PC-3 (cell line): Measurements from ENCODE around the gene SERGEF. TPM values are rescaled to one million over a fixed set of nuclear protein-coding genes. Genes with fewer than 3 reads are reported as not detected.

Experiments
- ATAC-seq: fragments of 200-7000 bp; cut with Tn5 transposase; 2 replicates; pipeline ENCODE4 v1.9.1; 2020; ENCODE audit warnings: mild to moderate bottlenecking, moderate library complexity
- BruUV-seq: library from RNA; stranded (reverse); fragments of 400-500 nt; replicated peaks from 2 replicates; lab custom pipeline; 2021; lab: Mats Ljungman, UMichigan
- CTCF ChIA-PET: fragments of 300-600 bp; sonication (Branson Sonifier 250); formaldehyde crosslinking; loops from one replicate; lab custom pipeline; 2022; ENCODE audit warnings: antibody characterized with exemption; lab: Charles Lee
- POLR2A ChIA-PET: fragments of 300-600 bp; sonication (Branson Sonifier 250); formaldehyde crosslinking; loops from one replicate; lab custom pipeline; 2022; ENCODE audit warnings: antibody characterized with exemption; ENCODE audit not compliant: unreplicated experiment; lab: Charles Lee
- DNase-seq: peaks from one replicate; pipeline ENCODE4 v3.0.0-alpha.2; 2015
- H2AFZ ChIP-seq: fragments of 300-600 bp; sonication (generic); 2 replicates; pipeline ENCODE4 v1.6.0; 2016; ENCODE audit warnings: antibody characterized with exemption, low read length
- H3F3A ChIP-seq: fragments of 300-600 bp; sonication (generic); one replicate; pipeline ENCODE4 v1.6.0; 2017; ENCODE audit warnings: antibody characterized with exemption, low read length, control low read depth, mild to moderate bottlenecking; ENCODE audit not compliant: unreplicated experiment
- H3K27ac ChIP-seq: fragments of 300-600 bp; sonication (generic); 2 replicates; pipeline ENCODE4 v1.5.1; 2016; ENCODE audit warnings: mild to moderate bottlenecking, low read length
- H3K27me3 ChIP-seq: fragments of 300-600 bp; sonication (generic); 2 replicates; pipeline ENCODE4 v1.6.1; 2016; ENCODE audit warnings: low read length, mixed read lengths
- H3K36me3 ChIP-seq: fragments of 300-600 bp; sonication (generic); 2 replicates; pipeline ENCODE4 v1.6.1; 2016; ENCODE audit warnings: low read depth, mixed run types, low read length, mixed read lengths
- H3K4me1 ChIP-seq: fragments of 300-600 bp; sonication (generic); 2 replicates; pipeline ENCODE4 v1.5.1; 2016; ENCODE audit warnings: low read length; ENCODE audit not compliant: insufficient read depth
- H3K4me2 ChIP-seq: fragments of 300-600 bp; sonication (generic); 2 replicates; pipeline ENCODE4 v1.6.0; 2016; ENCODE audit warnings: low read length
- H3K4me3 ChIP-seq: fragments of 300-600 bp; sonication (generic); 2 replicates; pipeline ENCODE4 v1.5.1; 2016; ENCODE audit warnings: mild to moderate bottlenecking, low read length, mixed read lengths
- H3K79me2 ChIP-seq: fragments of 300-600 bp; sonication (generic); 2 replicates; pipeline ENCODE4 v1.6.1; 2017; ENCODE audit warnings: low read length, mixed read lengths
- H3K9ac ChIP-seq: fragments of 300-600 bp; sonication (generic); 2 replicates; pipeline ENCODE4 v1.6.0; 2016; ENCODE audit warnings: mild to moderate bottlenecking, low read length
- H3K9me2 ChIP-seq: fragments of 300-600 bp; sonication (generic); replicated peaks from 2 replicates; pipeline ENCODE4 v1.6.1; 2016; ENCODE audit warnings: mixed run types, low read length, mixed read lengths
- H3K9me3 ChIP-seq: fragments of 300-600 bp; sonication (generic); 2 replicates; pipeline ENCODE4 v1.6.1; 2016; ENCODE audit warnings: low read length, mixed read lengths
- H4K20me1 ChIP-seq: fragments of 300-600 bp; sonication (generic); 2 replicates; pipeline ENCODE4 v1.6.1; 2016; ENCODE audit warnings: low read length, mixed read lengths
- CTCF ChIP-seq: fragments of 300-600 bp; sonication (generic); conservative IDR thresholded peaks from 2 replicates; pipeline ENCODE4 v1.5.1; 2017; ENCODE audit warnings: antibody characterized with exemption, low read depth, mild to moderate bottlenecking, low read length
- EZH2 ChIP-seq: fragments of 300-600 bp; sonication (generic); IDR thresholded peaks from one replicate; pipeline ENCODE4 v1.6.1; 2017; ENCODE audit warnings: antibody characterized with exemption, mild to moderate bottlenecking, low read length; ENCODE audit not compliant: unreplicated experiment
- EZH2phosphoT487 ChIP-seq: fragments of 300-600 bp; sonication (generic); IDR thresholded peaks from 2 replicates; pipeline ENCODE4 v1.6.1; 2018; ENCODE audit warnings: mild to moderate bottlenecking, antibody characterized with exemption, low read length, borderline replicate concordance
- intact Hi-C: fragments of 100-400 bp; cut with micrococcal nuclease; formaldehyde crosslinking; loops from 2 replicates; pipeline ENCODE4 v1.9.0; 2023
- total RNA-seq: library from RNA; depleted of rRNA; stranded (reverse); fragments of >200 nt; gene quantifications from 2 replicates; pipeline ENCODE4 v1.2.3, GENCODE V29; 2014

The SERGEF gene
- total RNA-seq, 1 experiment from 2014 or later = 13.7 TPM

- no peaks in the 10 kb centered on the region for H3K9me2 ChIP-seq
- ChIA-PET POLR2A (no interaction called here), CTCF (no interaction called here)
- ATAC-seq (no peak), DNase-seq (no peak)
- H4K20me1 ChIP-seq = no peaks in the 10 kb centered on the region
- H3K4me1 ChIP-seq = no peaks in the 10 kb centered on the region
- BruUV-seq = no TSS peak
- no peaks in the 10 kb centered on the region for H3K27me3 ChIP-seq
- no peak overlapping the region for H3K9ac ChIP-seq
- H3K79me2 ChIP-seq = no peaks in the 10 kb centered on the region
- TF ChIP-seq CTCF (no peak), EZH2 (no peak), EZH2phosphoT487 (no peak)
- no peaks in the 10 kb centered on the region for H3K9me3 ChIP-seq
- no peak overlapping the region for H3K27ac ChIP-seq
- no peaks in the 10 kb centered on the region for H3K36me3 ChIP-seq
- no peak overlapping the region for H2AFZ ChIP-seq
- no peak overlapping the region for H3K4me2 ChIP-seq
- intact Hi-C loops = no loop called here
- H3K4me3 ChIP-seq = no peak overlapping the region
- no peaks in the 10 kb centered on the region for H3F3A ChIP-seq
These were observed 64.6 kb downstream of the SERGEF start for GRCh38 chr11:17948296-17948695.

- H3K36me3 ChIP-seq = no peaks in the 10 kb centered on the region
- ATAC-seq (no peak), DNase-seq (no peak)
- H3K9me2 ChIP-seq = no peaks in the 10 kb centered on the region
- BruUV-seq = no TSS peak
- H3K4me3 ChIP-seq = no peak overlapping the region
- no peak overlapping the region for H3K4me2 ChIP-seq
- TF ChIP-seq EZH2phosphoT487 (no peak), EZH2 (no peak), CTCF (no peak)
- H4K20me1 ChIP-seq = no peaks in the 10 kb centered on the region
- no peaks in the 10 kb centered on the region for H3K79me2 ChIP-seq
- no peak overlapping the region for H2AFZ ChIP-seq
- no peaks in the 10 kb centered on the region for H3F3A ChIP-seq
- H3K9ac ChIP-seq = no peak overlapping the region
- H3K27ac ChIP-seq = no peak overlapping the region
- CTCF ChIA-PET = no interaction called here
- H3K4me1 ChIP-seq = no peaks in the 10 kb centered on the region
- no peaks in the 10 kb centered on the region for H3K27me3 ChIP-seq
- no peaks in the 10 kb centered on the region for H3K9me3 ChIP-seq
- POLR2A ChIA-PET = no interaction called here
- intact Hi-C loops = no loop called here
These were observed 73.3 kb downstream of the SERGEF start for GRCh38 chr11:17939542-17939941.

GRCh38 chr11:17936790-17937189 lies 76.1 kb downstream of the SERGEF start:
- H3K4me1 ChIP-seq = no peaks in the 10 kb centered on the region
- DNase-seq = no peak

More at GRCh38 chr11:17936790-17937189, 76.1 kb downstream of the SERGEF start:
- Histone ChIP-seq H4K20me1 (no peaks in the 10 kb centered on the region), H3K4me2 (no peak overlapping the region), H3K79me2 (no peaks in the 10 kb centered on the region), H3K27me3 (no peaks in the 10 kb centered on the region), H3K9ac (no peak overlapping the region), H2AFZ (no peak overlapping the region), H3K36me3 (peaks cover 5% of the 10 kb centered on the region; the same call in 1 of the 2 replicates), H3K4me3 (no peak overlapping the region), H3F3A (no peaks in the 10 kb centered on the region), H3K9me2 (no peaks in the 10 kb centered on the region), H3K27ac (no peak overlapping the region), H3K9me3 (no peaks in the 10 kb centered on the region)
- POLR2A ChIA-PET = no interaction called here
- intact Hi-C loops = no loop called here
- no TSS peak for BruUV-seq
- CTCF ChIA-PET = no interaction called here
- ATAC-seq = no peak
- TF ChIP-seq CTCF = no peak
- TF ChIP-seq EZH2 = no peak
- no peak for TF ChIP-seq EZH2phosphoT487
